ENCODE results near the gene SLC6A13.
"Not testable (repeated sequence)": the region's sequence is repeated elsewhere in the genome, so short reads cannot be mapped to it uniquely, and the experiment has no call there.

SLC6A13 gene

DNA sequence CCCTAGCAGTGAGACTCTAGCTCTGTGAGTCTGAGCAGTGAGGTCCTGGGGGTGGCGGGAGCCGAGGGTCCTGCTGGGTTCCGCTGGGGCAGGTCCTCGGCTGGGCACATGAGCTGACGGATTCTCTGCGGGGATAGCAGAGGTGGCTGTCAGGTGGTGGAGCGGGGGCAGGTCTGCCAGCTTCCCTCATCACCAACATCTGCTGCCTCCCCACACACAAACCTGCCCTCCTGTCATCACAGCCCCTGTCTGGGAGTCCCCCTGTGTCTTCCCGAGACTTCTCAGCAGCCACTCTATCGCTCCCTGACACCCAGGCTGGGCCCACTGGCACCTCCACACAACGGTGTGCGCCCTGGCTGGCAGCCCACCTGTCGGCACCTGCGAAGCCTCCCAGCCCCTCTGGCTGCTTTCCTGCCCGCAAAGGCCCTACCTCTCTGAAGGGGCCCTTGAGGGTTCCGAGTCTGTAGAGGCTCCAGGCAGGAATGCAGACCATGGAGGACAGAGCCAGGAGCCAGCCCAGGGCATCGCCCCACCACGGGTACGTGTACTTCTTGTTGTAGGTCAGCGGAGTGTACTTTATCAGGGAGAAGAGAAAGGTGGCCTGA lies 41.6 kb downstream of the SLC6A13 start:
- TF ChIP-seq, protein P1, sequence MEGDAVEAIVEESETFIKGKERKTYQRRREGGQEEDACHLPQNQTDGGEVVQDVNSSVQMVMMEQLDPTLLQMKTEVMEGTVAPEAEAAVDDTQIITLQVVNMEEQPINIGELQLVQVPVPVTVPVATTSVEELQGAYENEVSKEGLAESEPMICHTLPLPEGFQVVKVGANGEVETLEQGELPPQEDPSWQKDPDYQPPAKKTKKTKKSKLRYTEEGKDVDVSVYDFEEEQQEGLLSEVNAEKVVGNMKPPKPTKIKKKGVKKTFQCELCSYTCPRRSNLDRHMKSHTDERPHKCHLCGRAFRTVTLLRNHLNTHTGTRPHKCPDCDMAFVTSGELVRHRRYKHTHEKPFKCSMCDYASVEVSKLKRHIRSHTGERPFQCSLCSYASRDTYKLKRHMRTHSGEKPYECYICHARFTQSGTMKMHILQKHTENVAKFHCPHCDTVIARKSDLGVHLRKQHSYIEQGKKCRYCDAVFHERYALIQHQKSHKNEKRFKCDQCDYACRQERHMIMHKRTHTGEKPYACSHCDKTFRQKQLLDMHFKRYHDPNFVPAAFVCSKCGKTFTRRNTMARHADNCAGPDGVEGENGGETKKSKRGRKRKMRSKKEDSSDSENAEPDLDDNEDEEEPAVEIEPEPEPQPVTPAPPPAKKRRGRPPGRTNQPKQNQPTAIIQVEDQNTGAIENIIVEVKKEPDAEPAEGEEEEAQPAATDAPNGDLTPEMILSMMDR (IDR thresholded peaks at IDR 0.05; ENCODE audit: insufficient read depth, missing control alignments): no peak
- DNase-seq (ENCODE audit: insufficient read length, low spot score) (no peak), FAIRE-seq (no peak)

GRCh38 chr12:220491-220890 lies 42.1 kb downstream of the SLC6A13 start:
- no peak for FAIRE-seq
- no peak for DNase-seq (ENCODE audit: insufficient read length, low spot score)
- TF ChIP-seq, protein P1 (IDR thresholded peaks at IDR 0.05; ENCODE audit: insufficient read depth, missing control alignments): no peak

GRCh38 chr12:219891-220352 lies 42.7 kb downstream of the SLC6A13 start:
- TF ChIP-seq, protein P1 (IDR thresholded peaks at IDR 0.05; ENCODE audit: insufficient read depth, missing control alignments): peak; percentile 56
- DNase-seq (ENCODE audit: insufficient read length, low spot score) (peak; percentile 65), FAIRE-seq (no peak)

DNA sequence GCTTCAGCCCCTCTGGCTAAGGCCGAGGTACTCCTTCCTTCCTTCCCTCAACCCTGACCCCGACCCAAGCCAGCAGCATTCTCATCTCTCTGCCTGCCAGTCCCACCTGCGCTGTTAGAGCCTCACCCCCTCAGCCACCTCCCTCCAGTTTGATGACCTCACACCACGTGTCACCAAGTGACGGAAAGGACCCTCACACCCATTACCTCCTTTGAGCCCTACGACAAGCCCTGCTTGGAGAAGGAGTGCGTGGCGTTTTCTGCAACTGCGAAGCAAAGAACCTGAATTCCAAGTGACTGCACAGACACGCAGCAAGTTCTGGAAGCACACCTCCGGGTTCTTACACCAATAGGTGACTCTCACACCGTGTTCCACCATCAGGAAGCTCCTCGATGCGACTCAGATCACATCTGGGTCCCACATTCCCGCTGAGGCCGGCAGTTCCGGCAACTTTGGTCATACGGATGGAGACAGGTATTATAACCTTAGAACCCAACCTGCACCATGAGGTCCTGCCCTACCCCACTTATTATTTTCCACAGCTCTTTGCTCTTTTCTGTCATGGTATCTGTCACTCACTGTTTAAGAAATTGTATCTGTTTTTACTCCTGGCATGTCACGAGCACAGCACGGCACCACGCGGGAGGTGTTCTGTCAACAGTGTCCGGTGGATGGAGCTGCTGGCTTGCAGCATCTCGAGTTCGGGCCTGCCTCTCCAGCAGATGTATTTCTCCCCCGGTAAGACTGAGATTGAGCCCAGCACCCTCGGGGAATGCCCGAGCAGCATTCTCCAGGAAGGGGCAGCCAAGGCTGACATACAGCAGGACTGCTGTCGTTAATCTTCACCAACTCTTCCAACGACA lies 43.7 kb downstream of the SLC6A13 start:
- DNase-seq (ENCODE audit: insufficient read length, low spot score) (no peak), FAIRE-seq (no peak)
- TF ChIP-seq, protein P1 (IDR thresholded peaks at IDR 0.05; ENCODE audit: insufficient read depth, missing control alignments): no peak

DNA sequence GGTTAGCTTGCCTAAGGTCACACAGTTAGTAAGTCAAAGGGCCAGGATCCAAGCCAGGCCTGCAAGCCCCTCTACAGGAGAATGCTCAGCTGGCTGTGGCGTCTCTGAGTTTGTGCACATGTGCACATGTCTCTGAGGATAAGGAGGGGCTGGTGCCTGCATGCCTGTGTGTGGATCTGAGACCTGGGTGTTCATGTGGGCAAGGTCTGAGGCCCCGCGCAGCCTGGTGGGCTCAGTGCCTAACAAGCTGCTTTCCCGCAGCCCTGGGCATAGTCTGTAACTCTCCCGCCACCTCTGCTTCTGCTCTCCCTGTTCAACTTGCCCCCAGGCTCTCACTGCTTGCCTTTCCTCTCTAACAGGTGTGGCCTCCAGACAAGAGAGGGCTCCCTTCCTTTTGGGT lies 44.4 kb downstream of the SLC6A13 start:
- FAIRE-seq (no peak), DNase-seq (ENCODE audit: insufficient read length, low spot score) (no peak)
- TF ChIP-seq, protein P1 (IDR thresholded peaks at IDR 0.05; ENCODE audit: insufficient read depth, missing control alignments): no peak

DNA sequence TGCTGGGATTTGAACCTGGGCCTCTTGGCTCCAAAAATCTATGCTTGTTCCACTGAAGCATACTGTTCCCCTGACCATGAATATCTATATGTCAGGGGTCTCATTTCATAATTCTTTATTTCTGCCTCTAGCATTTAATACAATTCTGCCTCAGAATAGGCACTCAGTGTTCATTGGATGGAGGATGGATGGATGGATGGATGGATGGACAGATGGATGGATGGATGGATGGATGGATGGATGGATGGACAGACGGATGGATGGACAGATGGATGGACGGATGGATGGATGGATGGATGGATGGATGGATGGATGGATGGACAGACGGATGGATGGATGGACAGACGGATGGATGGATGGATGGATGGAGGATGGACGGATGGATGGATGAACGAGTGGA lies 45.6 kb downstream of the SLC6A13 start:
- not testable (repeated sequence) for FAIRE-seq

DNA sequence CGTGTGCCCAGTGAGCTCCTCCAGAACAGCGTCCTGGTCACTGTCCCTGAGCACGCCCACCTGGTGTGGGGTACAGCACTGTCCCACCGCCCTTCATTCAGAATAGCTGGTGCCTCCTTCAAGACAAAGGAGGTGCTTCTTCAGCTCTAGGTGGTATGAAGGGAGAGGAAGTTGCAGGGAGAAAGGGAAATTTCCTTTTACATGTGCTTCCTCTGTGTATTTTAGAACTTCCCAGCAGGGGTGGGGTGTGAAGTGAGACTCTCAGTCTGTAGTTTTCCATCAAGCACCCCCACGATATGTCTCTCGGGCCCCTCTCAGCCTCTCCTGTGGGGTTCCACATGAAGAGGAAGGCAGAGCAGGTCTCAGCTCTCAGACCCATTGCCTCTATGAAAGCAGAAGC lies 47.5 kb downstream of the SLC6A13 start:
- TF ChIP-seq, protein P1 (IDR thresholded peaks at IDR 0.05; ENCODE audit: insufficient read depth, missing control alignments): no peak
- no peak for FAIRE-seq
- no peak for DNase-seq (ENCODE audit: insufficient read length, low spot score)

More for the DNA sequence above, 45.6 kb downstream of the SLC6A13 start:
- DNase-seq (ENCODE audit: insufficient read length, low spot score): not testable (repeated sequence)
